ENCODE data around the gene CYP2C9. TPM values are rescaled to one million over a fixed set of nuclear protein-coding genes. Genes with fewer than 3 reads are reported as not detected.

The CYP2C9 gene
- total RNA-seq, 1 donor from 2014 or later, result 0.12 TPM

DNA sequence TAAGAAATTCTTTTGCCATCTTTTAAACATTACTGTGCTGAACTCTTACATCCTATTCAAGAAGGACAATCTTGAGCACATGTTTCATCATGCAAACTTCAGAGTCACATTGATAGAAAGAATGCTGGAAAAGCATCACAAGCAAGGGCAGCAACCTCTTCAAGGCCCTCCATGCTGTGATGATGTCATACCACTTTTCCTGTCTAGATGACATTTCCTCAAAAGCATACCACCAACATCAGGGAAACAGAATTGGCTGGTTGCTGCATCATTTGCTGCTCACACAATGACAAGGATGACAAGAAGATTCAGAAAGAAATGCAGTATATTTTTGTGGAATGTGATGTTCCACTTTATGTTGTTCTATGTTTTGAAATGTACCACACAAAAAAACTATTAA, 93.2 kb downstream of the CYP2C9 start:
- Mint-ChIP-seq H3K4me1 (ENCODE audit: low read depth) (no peaks in the 10 kb centered on the region), H3K27ac (ENCODE audit: unreplicated experiment) (no peak overlapping the region), H3K9me3 (ENCODE audit: low read depth) (peaks cover 2% of the 10 kb centered on the region), H3K4me3 (ENCODE audit: unreplicated experiment) (no peak overlapping the region), H3K27me3 (ENCODE audit: low read depth) (peaks cover 5% of the 10 kb centered on the region), H3K36me3 (ENCODE audit: low read depth) (no peaks in the 10 kb centered on the region)
- no peak for DNase-seq (ENCODE audit: low spot score)
- TF ChIP-seq CTCF (IDR thresholded peaks at IDR 0.05), result no peak

GRCh38 chr10:95034401-95034800, 95.9 kb downstream of the CYP2C9 start:
- H3K27ac Mint-ChIP-seq (ENCODE audit: unreplicated experiment), result no peak overlapping the region
- TF ChIP-seq CTCF (IDR thresholded peaks at IDR 0.05), result no peak
- no peaks in the 10 kb centered on the region for H3K36me3 Mint-ChIP-seq (ENCODE audit: low read depth)
- no peaks in the 10 kb centered on the region for H3K4me1 Mint-ChIP-seq (ENCODE audit: low read depth)
- DNase-seq (ENCODE audit: low spot score), result no peak
- peaks cover 13% of the 10 kb centered on the region for H3K27me3 Mint-ChIP-seq (ENCODE audit: low read depth)
- H3K4me3 Mint-ChIP-seq (ENCODE audit: unreplicated experiment), result no peak overlapping the region
- H3K9me3 Mint-ChIP-seq (ENCODE audit: low read depth), result peaks cover 2% of the 10 kb centered on the region

GRCh38 chr10:95035332-95036295, 97.2 kb downstream of the CYP2C9 start:
- H3K27ac Mint-ChIP-seq (ENCODE audit: unreplicated experiment), result no peak overlapping the region
- TF ChIP-seq CTCF (IDR thresholded peaks at IDR 0.05), result no peak
- no peak overlapping the region for H3K4me3 Mint-ChIP-seq (ENCODE audit: unreplicated experiment)
- peaks cover 13% of the 10 kb centered on the region for H3K27me3 Mint-ChIP-seq (ENCODE audit: low read depth)
- no peaks in the 10 kb centered on the region for H3K4me1 Mint-ChIP-seq (ENCODE audit: low read depth)
- no peaks in the 10 kb centered on the region for H3K9me3 Mint-ChIP-seq (ENCODE audit: low read depth)
- H3K36me3 Mint-ChIP-seq (ENCODE audit: low read depth), result no peaks in the 10 kb centered on the region
- no peak for DNase-seq (ENCODE audit: low spot score)

DNA sequence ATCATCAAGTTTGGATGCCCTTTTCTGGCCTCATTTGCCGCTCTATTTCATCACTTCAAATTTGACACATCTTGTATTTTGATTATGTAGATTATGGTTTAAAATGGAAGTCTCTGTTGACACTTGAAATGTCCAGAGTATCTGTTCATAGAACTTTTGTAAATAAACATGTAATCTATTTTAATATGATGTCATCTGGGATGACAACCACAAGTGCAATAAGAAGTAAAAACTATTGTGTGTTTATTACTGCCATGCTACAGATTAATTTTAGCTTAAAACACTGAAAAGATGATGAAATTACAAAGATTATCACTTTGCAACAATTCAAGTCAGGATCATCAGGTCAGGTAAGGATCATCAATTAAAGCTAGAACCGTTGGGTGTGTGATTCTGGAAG, 100.8 kb downstream of the CYP2C9 start:
- Mint-ChIP-seq H3K36me3 (ENCODE audit: low read depth) (no peaks in the 10 kb centered on the region), H3K27me3 (ENCODE audit: low read depth) (peaks cover 12% of the 10 kb centered on the region), H3K4me3 (ENCODE audit: unreplicated experiment) (no peak overlapping the region), H3K9me3 (ENCODE audit: low read depth) (no peaks in the 10 kb centered on the region), H3K4me1 (ENCODE audit: low read depth) (no peaks in the 10 kb centered on the region), H3K27ac (ENCODE audit: unreplicated experiment) (no peak overlapping the region)
- no peak for DNase-seq (ENCODE audit: low spot score)
- no peak for TF ChIP-seq CTCF (IDR thresholded peaks at IDR 0.05)

Other genes with a start within 250 kb of the CYP2C9 start
- gene CYP2C19, start 176.0 kb upstream of the CYP2C9 start, total RNA-seq, result 0.12 to 0.31 TPM in 2 of 3 replicates, not detected in the other
- gene CYP2C8, start 130.8 kb downstream of the CYP2C9 start, total RNA-seq, result not detected in 3 replicates